ENCODE data around the gene VPS51.

The VPS51 gene

GRCh38 chr11:65077451-65077850 lies 18.6 kb upstream of the VPS51 start:
- DNase-seq: peak; percentile 16

- DNase-seq: no peak
These were observed 17.9 kb upstream of the VPS51 start for GRCh38 chr11:65078151-65078550.

GRCh38 chr11:65078786-65079342 lies 17.1 kb upstream of the VPS51 start:
- no peak for DNase-seq

GRCh38 chr11:65083134-65083833 lies 12.7 kb upstream of the VPS51 start:
- DNase-seq: no peak

- peak; percentile 63 for DNase-seq
These were observed 12.0 kb upstream of the VPS51 start, which contains the start of the genes CDCA5 and ZFPL1 for GRCh38 chr11:65083834-65084597. Gene CDCA5, minus strand, starts transcription at chr11:65084040. Its CDS starts 62 bp downstream, at chr11:65083978. Gene ZFPL1, plus strand, starts transcription at chr11:65084222. Its CDS starts 477 bp downstream, at chr11:65084699.

- DNase-seq: no peak
These were observed 11.2 kb upstream of the VPS51 start for GRCh38 chr11:65084598-65085375.

- DNase-seq: no peak
These were observed 10.6 kb upstream of the VPS51 start for GRCh38 chr11:65085446-65085845.

GRCh38 chr11:65086809-65087208 lies 9.2 kb upstream of the VPS51 start:
- DNase-seq: no peak

- DNase-seq: no peak
These were observed 8.8 kb upstream of the VPS51 start for GRCh38 chr11:65087216-65087615.

GRCh38 chr11:65087827-65088226 lies 8.2 kb upstream of the VPS51 start:
- DNase-seq: no peak

- DNase-seq: no peak
These were observed 6.4 kb upstream of the VPS51 start for GRCh38 chr11:65089621-65090020.

- no peak for DNase-seq
These were observed 5.4 kb upstream of the VPS51 start for GRCh38 chr11:65090628-65091027.

- DNase-seq: no peak
These were observed 587 bp upstream of the VPS51 start for GRCh38 chr11:65095427-65095826.

GRCh38 chr11:65096926-65097325 lies 912 bp downstream of the VPS51 start:
- no peak for DNase-seq

GRCh38 chr11:65100674-65101350 lies 4.8 kb downstream of the VPS51 start:
- DNase-seq: no peak

- DNase-seq: no peak
These were observed 6.4 kb downstream of the VPS51 start for GRCh38 chr11:65102142-65103095.

GRCh38 chr11:65103476-65103875 lies 7.5 kb downstream of the VPS51 start:
- no peak for DNase-seq

- DNase-seq: no peak
These were observed 8.6 kb downstream of the VPS51 start for GRCh38 chr11:65104628-65105027.

- DNase-seq: no peak
These were observed 11.1 kb downstream of the VPS51 start for GRCh38 chr11:65107078-65107477.

GRCh38 chr11:65107751-65108468 lies 11.9 kb downstream of the VPS51 start:
- DNase-seq: no peak

Measured in NCI-H524 treated with DMSO at 0.1 percent for 48 hours (cell line).